Effector memory CD4-positive, alpha-beta T cell (primary cell): ENCODE results near the gene VIPR2.

ENCODE experiments used
- DNase-seq, 3 donors: peaks; one replicate each; pipeline ENCODE4 v3.0.0-alpha.2; 2020
- H3K27ac ChIP-seq: 2 replicates; pipeline ENCODE4 v1.7.0; 2013; ENCODE audit warnings: mild to moderate bottlenecking, low read length, moderate library complexity; ENCODE audit not compliant: insufficient read depth, poor library complexity, severe bottlenecking
- H3K27me3 ChIP-seq: replicated peaks from 2 replicates; pipeline ENCODE4 v1.7.0; 2013; ENCODE audit warnings: mild to moderate bottlenecking, low read length; ENCODE audit not compliant: insufficient read depth, control insufficient read depth, poor library complexity, severe bottlenecking
- H3K36me3 ChIP-seq: 2 replicates; pipeline ENCODE4 v1.7.0; 2013; ENCODE audit warnings: mild to moderate bottlenecking, low read length, moderate library complexity; ENCODE audit not compliant: control insufficient read depth, insufficient read depth
- H3K4me1 ChIP-seq: 2 replicates; pipeline ENCODE4 v1.7.0; 2013; ENCODE audit warnings: low read length, mild to moderate bottlenecking; ENCODE audit not compliant: control insufficient read depth, insufficient read depth, poor library complexity, severe bottlenecking
- H3K4me3 ChIP-seq: 2 replicates; pipeline ENCODE4 v1.7.0; 2013; ENCODE audit warnings: low read length, low read depth, mild to moderate bottlenecking; ENCODE audit not compliant: insufficient read depth, poor library complexity, severe bottlenecking
- H3K9me3 ChIP-seq: 2 replicates; pipeline ENCODE4 v1.7.0; 2013; ENCODE audit warnings: mild to moderate bottlenecking, low read length, moderate library complexity; ENCODE audit not compliant: control insufficient read depth

VIPR2 gene

GRCh38 chr7:159022238-159022993, 122.3 kb downstream of the VIPR2 start:
- no peaks in the 10 kb centered on the region for H3K36me3 ChIP-seq
- no peaks in the 10 kb centered on the region for H3K27me3 ChIP-seq
- H3K27ac ChIP-seq, result no peak overlapping the region
- DNase-seq, result no peak
- no peak overlapping the region for H3K4me3 ChIP-seq
- no peaks in the 10 kb centered on the region for H3K4me1 ChIP-seq
- no peaks in the 10 kb centered on the region for H3K9me3 ChIP-seq

- no peaks in the 10 kb centered on the region for H3K36me3 ChIP-seq
- H3K4me3 ChIP-seq, result no peak overlapping the region
- H3K27ac ChIP-seq, result no peak overlapping the region
- no peaks in the 10 kb centered on the region for H3K27me3 ChIP-seq
- no peaks in the 10 kb centered on the region for H3K9me3 ChIP-seq
- no peak for DNase-seq
- H3K4me1 ChIP-seq, result no peaks in the 10 kb centered on the region
Measured at GRCh38 chr7:159020987-159021386, 123.7 kb downstream of the VIPR2 start.

GRCh38 chr7:159019111-159019510, 125.6 kb downstream of the VIPR2 start:
- Histone ChIP-seq H3K4me3 (no peak overlapping the region), H3K27ac (no peak overlapping the region), H3K27me3 (no peaks in the 10 kb centered on the region), H3K9me3 (no peaks in the 10 kb centered on the region), H3K4me1 (no peaks in the 10 kb centered on the region), H3K36me3 (no peaks in the 10 kb centered on the region)
- DNase-seq, result no peak

GRCh38 chr7:159017741-159018140, 126.9 kb downstream of the VIPR2 start:
- DNase-seq, result no peak
- no peak overlapping the region for H3K27ac ChIP-seq
- no peaks in the 10 kb centered on the region for H3K36me3 ChIP-seq
- no peaks in the 10 kb centered on the region for H3K4me1 ChIP-seq
- H3K9me3 ChIP-seq, result no peaks in the 10 kb centered on the region
- H3K4me3 ChIP-seq, result no peak overlapping the region
- no peaks in the 10 kb centered on the region for H3K27me3 ChIP-seq

GRCh38 chr7:159017210-159017609, 127.5 kb downstream of the VIPR2 start:
- Histone ChIP-seq H3K9me3 (no peaks in the 10 kb centered on the region), H3K4me3 (no peak overlapping the region)

GRCh38 chr7:159016591-159016990, 128.1 kb downstream of the VIPR2 start:
- no peaks in the 10 kb centered on the region for H3K27me3 ChIP-seq
- DNase-seq, result no peak
- H3K9me3 ChIP-seq, result no peaks in the 10 kb centered on the region
- H3K27ac ChIP-seq, result no peak overlapping the region
- no peak overlapping the region for H3K4me3 ChIP-seq
- H3K4me1 ChIP-seq, result no peaks in the 10 kb centered on the region
- H3K36me3 ChIP-seq, result no peaks in the 10 kb centered on the region

More at GRCh38 chr7:159017210-159017609, 127.5 kb downstream of the VIPR2 start:
- Histone ChIP-seq H3K27ac (no peak overlapping the region), H3K4me1 (no peaks in the 10 kb centered on the region), H3K27me3 (no peaks in the 10 kb centered on the region), H3K36me3 (no peaks in the 10 kb centered on the region)
- no peak for DNase-seq

- H3K9me3 ChIP-seq, result no peaks in the 10 kb centered on the region
- H3K4me3 ChIP-seq, result no peak overlapping the region
- H3K36me3 ChIP-seq, result no peaks in the 10 kb centered on the region
- DNase-seq, result no peak
- no peak overlapping the region for H3K27ac ChIP-seq
- H3K4me1 ChIP-seq, result no peaks in the 10 kb centered on the region
- no peaks in the 10 kb centered on the region for H3K27me3 ChIP-seq
Measured at GRCh38 chr7:159015454-159016410, 128.9 kb downstream of the VIPR2 start.

GRCh38 chr7:159015081-159015453, 129.6 kb downstream of the VIPR2 start:
- DNase-seq, result no peak
- H3K27me3 ChIP-seq, result no peaks in the 10 kb centered on the region
- no peaks in the 10 kb centered on the region for H3K36me3 ChIP-seq
- no peak overlapping the region for H3K4me3 ChIP-seq
- H3K4me1 ChIP-seq, result no peaks in the 10 kb centered on the region
- H3K27ac ChIP-seq, result no peak overlapping the region
- no peaks in the 10 kb centered on the region for H3K9me3 ChIP-seq

GRCh38 chr7:159014297-159015062, 130.2 kb downstream of the VIPR2 start:
- Histone ChIP-seq H3K27me3 (no peaks in the 10 kb centered on the region), H3K36me3 (no peaks in the 10 kb centered on the region), H3K27ac (no peak overlapping the region), H3K4me1 (no peaks in the 10 kb centered on the region), H3K9me3 (no peaks in the 10 kb centered on the region), H3K4me3 (no peak overlapping the region)
- no peak for DNase-seq
